GM19468 (cell line): Measurements from ENCODE around the gene TSPOAP1.

Source experiments
- ATAC-seq: cut with Tn5 transposase; IDR thresholded peaks from one replicate; pipeline ENCODE4 v1.9.1; 2021; ENCODE audit warnings: mild to moderate bottlenecking, moderate library complexity, moderate number of reproducible peaks; ENCODE audit not compliant: unreplicated experiment; ENCODE audit errors: extremely low read depth

Gene TSPOAP1

GRCh38 chr17:58328195-58329034, at the start of gene TSPOAP1:
Gene TSPOAP1 (minus strand): TSS chr17:58328795. CDS start chr17:58327920, 875 bp downstream.
- no peak for ATAC-seq

GRCh38 chr17:58377661-58378060, 49.1 kb upstream of the TSPOAP1 start:
- ATAC-seq = no peak

- no peak for ATAC-seq
These were observed 48.6 kb upstream of the TSPOAP1 start for GRCh38 chr17:58377093-58377601.

- ATAC-seq = no peak
These were observed 47.9 kb upstream of the TSPOAP1 start for GRCh38 chr17:58376472-58377000.

GRCh38 chr17:58375811-58376210, 47.2 kb upstream of the TSPOAP1 start:
- ATAC-seq = no peak

- ATAC-seq = no peak
These were observed 46.7 kb upstream of the TSPOAP1 start for GRCh38 chr17:58375256-58375655.

GRCh38 chr17:58373923-58374322, 45.3 kb upstream of the TSPOAP1 start:
- ATAC-seq = no peak

- no peak for ATAC-seq
These were observed 44.4 kb upstream of the TSPOAP1 start for GRCh38 chr17:58373003-58373402.

- no peak for ATAC-seq
These were observed 42.8 kb upstream of the TSPOAP1 start for GRCh38 chr17:58371300-58371950.

- no peak for ATAC-seq
These were observed 42.1 kb upstream of the TSPOAP1 start for GRCh38 chr17:58370716-58371115.

GRCh38 chr17:58370309-58370708, 41.7 kb upstream of the TSPOAP1 start:
- no peak for ATAC-seq

- ATAC-seq = no peak
These were observed 40.8 kb upstream of the TSPOAP1 start for GRCh38 chr17:58369214-58370031.

GRCh38 chr17:58368860-58369213, 40.2 kb upstream of the TSPOAP1 start:
- ATAC-seq = no peak

GRCh38 chr17:58367461-58367860, 38.9 kb upstream of the TSPOAP1 start:
- no peak for ATAC-seq

- no peak for ATAC-seq
These were observed 37.5 kb upstream of the TSPOAP1 start for GRCh38 chr17:58365980-58366595.

GRCh38 chr17:58365185-58365979, 36.8 kb upstream of the TSPOAP1 start:
- no peak for ATAC-seq

GRCh38 chr17:58364270-58364942, 35.8 kb upstream of the TSPOAP1 start:
- ATAC-seq = no peak

- no peak for ATAC-seq
These were observed 35.0 kb upstream of the TSPOAP1 start for GRCh38 chr17:58363457-58364185.
